GM12874 (cell line): ENCODE results near the gene PCP4.

ENCODE experiments used
- CTCF ChIP-seq: IDR thresholded peaks from 2 replicates; pipeline ENCODE4 v1.5.1; 2011; ENCODE audit warnings: low read depth, mild to moderate bottlenecking, control low read depth, low read length, moderate library complexity; ENCODE audit not compliant: insufficient read depth

The PCP4 gene

DNA sequence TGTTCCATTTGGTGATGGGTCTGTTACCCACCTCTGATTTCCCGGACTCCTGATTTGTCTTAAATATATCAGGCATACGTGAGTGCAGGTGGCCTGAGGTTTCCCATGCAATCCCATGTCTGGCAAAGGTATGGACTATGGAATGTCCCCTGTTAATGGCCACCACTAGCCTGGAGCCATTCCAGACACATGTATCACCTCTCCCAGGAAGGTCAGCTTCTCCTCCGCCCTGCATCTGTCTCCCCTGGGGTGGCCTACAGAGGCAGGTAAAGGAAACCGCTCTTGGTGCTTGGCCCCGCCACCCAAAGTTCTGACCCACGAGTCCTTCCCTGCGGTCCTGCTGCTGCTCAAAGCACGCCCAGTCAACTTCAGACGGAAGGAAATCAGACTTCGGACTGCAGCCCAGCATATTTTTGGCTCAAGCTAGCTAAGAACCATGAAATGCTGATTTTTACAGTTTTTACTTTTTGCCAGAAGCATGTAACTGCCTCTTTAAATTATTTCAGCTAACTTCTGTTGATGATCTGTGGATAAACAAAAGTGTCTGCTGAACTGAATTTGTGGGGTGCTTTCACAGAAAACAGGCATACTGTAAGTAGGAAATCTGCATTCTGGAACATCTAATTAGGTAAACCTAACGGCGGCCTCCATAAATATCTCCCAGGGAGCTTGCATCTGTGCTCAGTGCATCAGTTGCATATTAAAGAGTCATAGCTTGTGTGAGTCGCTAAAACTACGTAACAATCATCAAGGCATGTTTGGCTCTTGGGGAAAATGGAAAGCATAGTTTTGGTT lies 105.9 kb downstream of the PCP4 start:
- TF ChIP-seq CTCF, result no peak

DNA sequence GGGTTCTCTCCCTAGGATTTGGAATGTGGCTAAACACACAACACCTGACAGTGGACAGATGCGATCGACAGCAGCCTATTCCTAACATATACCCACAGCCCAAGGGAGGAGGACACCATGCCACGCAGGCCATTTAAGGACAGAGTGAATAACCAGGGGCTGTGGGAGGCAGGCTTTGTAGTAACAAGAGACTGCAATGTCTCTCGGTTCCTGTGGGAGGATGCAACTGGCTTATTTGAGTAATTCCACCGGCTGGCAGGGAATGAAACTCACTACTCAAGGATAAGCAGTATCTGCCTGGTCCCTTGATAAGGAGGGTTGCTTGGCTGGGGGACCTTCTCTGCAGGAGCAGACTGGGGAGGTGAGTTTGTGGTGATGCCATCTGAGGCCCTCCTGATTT lies 109.6 kb downstream of the PCP4 start:
- no peak for TF ChIP-seq CTCF
